Cerebellar nuclear complex (tissue), 1 donor: Measurements from ENCODE around the gene ANK3.

ENCODE experiments used
- DNase-seq, 2 experiments: peaks; one replicate each; lab custom pipeline; 2025; lab: John Stamatoyannopoulos, UW

ANK3 gene

GRCh38 chr10:60346661-60347060 lies 43.0 kb downstream of the ANK3 start:
- no peak for DNase-seq

- no peak for DNase-seq
Measured at GRCh38 chr10:60343254-60343653, 46.4 kb downstream of the ANK3 start.

GRCh38 chr10:60341969-60342368 lies 47.7 kb downstream of the ANK3 start:
- DNase-seq: no peak

- DNase-seq: no peak
Measured at GRCh38 chr10:60340973-60341372, 48.7 kb downstream of the ANK3 start.

GRCh38 chr10:60339757-60340156 lies 49.9 kb downstream of the ANK3 start:
- DNase-seq: no peak

- no peak for DNase-seq
Measured at GRCh38 chr10:60338786-60339185, 50.9 kb downstream of the ANK3 start.

- DNase-seq: no peak
Measured at GRCh38 chr10:60338002-60338564, 51.6 kb downstream of the ANK3 start.

- DNase-seq: no peak
Measured at GRCh38 chr10:60336901-60337630, 52.6 kb downstream of the ANK3 start.

- peak; percentile 24 to 65 for DNase-seq
Measured at GRCh38 chr10:60335708-60336107, 54.0 kb downstream of the ANK3 start.

GRCh38 chr10:60334991-60335390 lies 54.7 kb downstream of the ANK3 start:
- DNase-seq: no peak

- no peak for DNase-seq
Measured at GRCh38 chr10:60332371-60332770, 57.3 kb downstream of the ANK3 start.

- DNase-seq: no peak
Measured at GRCh38 chr10:60331886-60332285, 57.8 kb downstream of the ANK3 start.

- DNase-seq: no peak
Measured at GRCh38 chr10:60323162-60323561, 66.5 kb downstream of the ANK3 start.

GRCh38 chr10:60320666-60321065 lies 69.0 kb downstream of the ANK3 start:
- DNase-seq: no peak

GRCh38 chr10:60316029-60316428 lies 73.6 kb downstream of the ANK3 start:
- DNase-seq: no peak

- no peak for DNase-seq
Measured at GRCh38 chr10:60315311-60315710, 74.4 kb downstream of the ANK3 start.

- no peak for DNase-seq
Measured at GRCh38 chr10:60314069-60314940, 75.4 kb downstream of the ANK3 start.

- no peak for DNase-seq
Measured at GRCh38 chr10:60313589-60313952, 76.1 kb downstream of the ANK3 start.

GRCh38 chr10:60312818-60313588 lies 76.7 kb downstream of the ANK3 start:
- no peak for DNase-seq

GRCh38 chr10:60311821-60312220 lies 77.9 kb downstream of the ANK3 start:
- no peak for DNase-seq

- DNase-seq: no peak
Measured at GRCh38 chr10:60310740-60311139, 78.9 kb downstream of the ANK3 start.

- no peak for DNase-seq
Measured at GRCh38 chr10:60309891-60310290, 79.8 kb downstream of the ANK3 start.
